GM15510 (cell line): Measurements from ENCODE around the gene KCNH3.

Experiments used
- POLR2A ChIP-seq: IDR thresholded peaks from 3 replicates; pipeline ENCODE4 v1.6.1; 2011; ENCODE audit warnings: borderline replicate concordance; ENCODE audit not compliant: insufficient read length; ENCODE audit errors: extremely low read depth

Gene KCNH3

DNA sequence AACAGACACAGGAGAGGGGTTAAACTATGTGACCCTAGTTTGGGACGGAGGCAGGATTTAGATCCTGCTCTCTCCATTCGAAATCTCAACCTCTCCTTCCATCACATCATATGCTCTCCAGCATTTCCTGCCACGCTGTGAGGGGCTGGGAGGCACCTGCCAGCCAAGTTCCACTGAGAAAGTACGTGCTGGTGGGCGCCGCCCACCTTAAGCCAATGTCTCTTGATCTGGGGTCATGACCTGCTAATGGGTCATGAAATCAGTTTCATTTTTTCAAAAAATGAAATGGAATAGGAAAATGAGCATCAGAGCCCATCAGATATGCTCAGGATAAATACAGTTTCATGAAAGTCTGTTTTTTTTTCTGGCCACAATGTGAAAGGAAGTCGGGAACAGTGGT, 21.9 kb downstream of the KCNH3 start:
- TF ChIP-seq POLR2A = no peak

DNA sequence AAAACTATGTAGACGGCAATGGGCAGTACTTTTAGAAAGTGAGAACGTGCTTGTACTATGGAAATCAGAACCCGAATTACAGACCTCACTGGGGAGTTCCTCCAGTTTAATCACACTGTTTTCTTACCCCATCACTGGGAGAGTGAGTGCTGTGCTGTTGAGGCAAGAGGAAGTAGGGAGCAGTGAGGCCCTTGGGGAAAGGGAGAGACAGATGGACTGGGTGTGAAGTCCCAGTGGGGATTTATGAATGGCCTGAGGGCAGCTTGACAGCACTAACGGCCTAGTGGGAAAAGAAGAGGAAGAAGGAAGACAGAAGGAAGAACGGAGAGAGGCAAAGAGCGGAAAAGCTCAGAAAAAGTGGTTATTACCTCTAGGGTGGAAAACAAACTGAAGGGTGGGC, 23.4 kb downstream of the KCNH3 start:
- TF ChIP-seq POLR2A = no peak

DNA sequence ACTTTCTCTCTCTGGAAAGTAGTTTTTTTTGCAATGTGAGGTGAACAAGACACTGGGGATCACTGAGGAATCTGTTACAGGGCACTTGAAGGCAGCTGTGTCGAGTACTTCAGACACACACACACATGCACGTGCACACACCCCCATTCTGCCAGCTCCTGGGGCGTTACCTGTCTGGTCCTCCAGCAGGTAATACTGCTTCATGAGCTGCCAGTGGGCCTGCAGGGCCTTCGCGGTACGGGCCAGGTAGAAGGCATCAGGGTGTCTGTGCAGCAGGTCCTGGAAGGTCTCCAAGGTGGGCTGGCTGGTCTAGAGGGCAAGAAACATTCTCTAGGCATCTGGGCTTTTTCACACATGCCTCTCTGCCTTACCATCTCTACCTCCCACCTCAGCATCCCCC, 24.0 kb downstream of the KCNH3 start:
- TF ChIP-seq POLR2A = no peak

DNA sequence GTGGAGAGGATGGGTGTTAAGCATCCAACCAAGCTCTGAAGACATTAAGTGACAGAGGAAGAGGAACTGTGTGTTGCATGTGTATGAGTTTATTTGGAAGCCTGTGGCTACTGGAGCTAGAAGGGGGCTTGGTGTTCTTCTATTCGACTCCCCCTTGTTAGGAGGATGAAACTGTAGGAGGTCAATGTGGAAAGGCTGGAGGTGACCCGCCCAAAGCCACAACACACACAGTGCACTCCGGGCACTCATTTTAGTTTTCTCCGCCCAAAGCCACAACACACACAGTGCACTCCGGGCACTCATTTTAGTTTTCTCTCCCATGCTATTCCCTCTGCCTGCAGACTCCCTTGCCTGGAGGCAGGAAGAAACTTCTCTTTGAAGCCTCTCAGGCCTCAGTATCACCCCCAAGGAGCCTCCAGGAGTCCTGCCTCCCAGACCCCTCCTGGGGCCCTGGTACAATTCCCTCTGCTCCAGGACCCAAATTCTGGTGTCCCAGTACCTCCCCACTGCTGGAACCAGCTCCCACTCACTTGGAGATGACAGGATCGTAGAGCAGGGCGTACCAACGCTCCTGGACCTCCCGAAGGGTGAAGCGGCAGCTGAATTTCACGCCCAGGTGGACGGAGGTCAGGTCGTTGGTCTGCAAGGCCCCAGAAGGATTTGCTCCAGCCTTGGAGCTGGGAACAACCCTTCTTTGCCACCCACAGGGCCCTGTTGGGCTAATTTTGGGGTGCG, 25.3 kb downstream of the KCNH3 start:
- no peak for TF ChIP-seq POLR2A

DNA sequence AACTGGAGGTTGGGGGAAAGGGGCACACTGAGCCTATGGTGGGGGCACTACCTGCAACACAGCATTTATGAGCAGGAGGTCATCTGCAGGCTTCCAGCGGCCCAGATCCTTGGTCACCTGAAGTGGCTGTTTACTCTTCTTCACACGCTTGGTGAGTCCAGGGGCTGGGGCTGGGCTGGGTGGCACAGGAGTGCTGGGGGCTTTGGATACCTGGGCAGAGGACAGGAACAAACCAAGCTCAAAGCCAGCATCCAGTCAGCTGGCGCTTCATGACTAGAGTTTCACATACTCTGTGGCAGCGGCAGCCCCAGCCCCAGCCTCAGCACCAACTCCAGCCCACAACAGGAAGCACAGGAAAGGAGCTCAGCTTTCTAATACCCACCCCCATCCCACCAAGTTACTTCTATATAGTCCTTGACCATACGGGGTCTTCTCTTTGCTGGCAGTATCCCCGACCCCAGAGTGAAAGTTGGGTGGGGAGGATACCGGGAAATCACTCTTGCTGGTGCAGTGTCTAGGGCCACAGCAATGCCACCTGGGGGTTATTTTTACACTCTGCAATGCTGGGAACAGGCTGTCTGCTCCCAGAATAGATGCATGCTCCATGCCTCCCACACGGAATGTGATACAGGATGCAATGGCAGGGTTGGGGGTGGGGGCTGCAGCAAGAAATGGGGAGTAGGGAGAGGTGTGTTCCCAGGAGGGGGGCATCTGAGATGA, 26.0 kb downstream of the KCNH3 start:
- no peak for TF ChIP-seq POLR2A

DNA sequence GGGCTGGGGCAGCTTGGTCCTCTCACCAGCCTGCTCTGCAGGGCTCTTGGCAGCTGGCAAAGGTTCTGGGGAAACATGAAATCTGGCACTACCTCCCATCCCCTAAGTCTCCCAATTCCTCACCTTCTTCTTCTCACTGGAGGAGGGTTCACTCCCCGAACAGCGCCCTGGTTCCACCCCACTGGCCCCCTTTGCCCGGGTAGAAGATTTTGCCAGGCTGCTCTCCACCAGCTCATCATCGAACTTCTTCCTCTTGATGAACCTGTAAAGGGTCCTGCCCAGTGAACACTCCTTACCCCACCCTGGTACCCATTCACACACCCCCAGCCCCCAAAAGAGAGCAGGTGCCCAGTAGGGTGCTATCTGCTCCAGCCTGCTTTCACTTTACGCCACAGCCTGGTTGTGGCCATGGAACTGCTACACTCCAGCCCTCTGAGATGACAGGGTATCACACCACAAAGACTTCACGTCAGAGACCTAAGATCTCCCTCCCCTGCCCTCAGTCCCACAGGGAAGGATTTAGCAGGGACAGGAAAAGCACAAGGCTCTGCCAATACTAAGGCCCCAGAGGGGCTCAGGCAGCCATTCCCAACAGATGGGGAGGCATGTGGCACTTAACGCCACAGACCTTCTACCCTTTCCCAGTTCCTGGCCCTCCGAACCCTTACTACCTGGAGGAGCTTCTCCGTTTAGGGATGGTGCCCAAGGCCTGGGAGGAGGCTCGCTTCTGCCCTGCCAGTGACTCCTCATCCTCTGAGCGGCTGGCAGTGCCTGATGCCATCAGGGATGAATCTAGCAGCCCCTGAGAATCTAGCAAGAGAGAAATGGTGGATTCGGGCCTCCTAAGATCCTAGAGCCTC, 26.8 kb downstream of the KCNH3 start:
- no peak for TF ChIP-seq POLR2A

DNA sequence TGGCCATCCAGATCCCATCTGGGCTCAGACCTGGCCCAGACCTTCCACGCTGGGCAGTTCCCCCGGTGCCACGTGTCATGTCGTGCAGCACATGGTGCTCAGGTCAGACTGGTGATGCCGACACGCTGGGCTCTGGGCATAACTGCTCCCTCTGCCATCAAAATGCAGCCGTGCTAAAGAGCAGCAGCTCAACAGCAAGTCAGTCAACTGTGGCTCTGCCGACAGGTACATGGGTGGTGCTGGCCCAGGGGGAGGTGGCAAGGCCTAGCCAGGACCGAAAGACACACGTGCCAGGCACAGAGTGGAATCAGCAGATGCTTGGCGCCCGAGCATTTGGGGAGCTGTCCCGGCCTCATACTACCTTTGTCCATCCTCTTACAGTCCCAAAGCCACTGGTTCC, 27.5 kb downstream of the KCNH3 start:
- no peak for TF ChIP-seq POLR2A

DNA sequence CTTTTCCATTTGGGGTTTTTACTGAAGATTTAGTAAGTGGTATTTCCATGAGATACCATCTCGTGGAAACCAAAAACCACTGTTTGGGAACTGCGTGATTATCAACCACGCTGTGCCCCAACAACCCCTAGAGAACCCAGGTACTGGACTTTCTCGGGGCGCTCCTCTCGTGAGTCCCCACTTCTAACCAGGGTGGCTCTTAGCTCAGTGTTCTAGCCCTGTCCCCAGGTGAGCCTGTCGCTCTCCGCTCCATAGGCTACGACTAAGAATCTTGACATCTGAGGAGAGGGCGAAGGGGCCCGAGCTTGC, 28.4 kb downstream of the KCNH3 start:
- TF ChIP-seq POLR2A = no peak

DNA sequence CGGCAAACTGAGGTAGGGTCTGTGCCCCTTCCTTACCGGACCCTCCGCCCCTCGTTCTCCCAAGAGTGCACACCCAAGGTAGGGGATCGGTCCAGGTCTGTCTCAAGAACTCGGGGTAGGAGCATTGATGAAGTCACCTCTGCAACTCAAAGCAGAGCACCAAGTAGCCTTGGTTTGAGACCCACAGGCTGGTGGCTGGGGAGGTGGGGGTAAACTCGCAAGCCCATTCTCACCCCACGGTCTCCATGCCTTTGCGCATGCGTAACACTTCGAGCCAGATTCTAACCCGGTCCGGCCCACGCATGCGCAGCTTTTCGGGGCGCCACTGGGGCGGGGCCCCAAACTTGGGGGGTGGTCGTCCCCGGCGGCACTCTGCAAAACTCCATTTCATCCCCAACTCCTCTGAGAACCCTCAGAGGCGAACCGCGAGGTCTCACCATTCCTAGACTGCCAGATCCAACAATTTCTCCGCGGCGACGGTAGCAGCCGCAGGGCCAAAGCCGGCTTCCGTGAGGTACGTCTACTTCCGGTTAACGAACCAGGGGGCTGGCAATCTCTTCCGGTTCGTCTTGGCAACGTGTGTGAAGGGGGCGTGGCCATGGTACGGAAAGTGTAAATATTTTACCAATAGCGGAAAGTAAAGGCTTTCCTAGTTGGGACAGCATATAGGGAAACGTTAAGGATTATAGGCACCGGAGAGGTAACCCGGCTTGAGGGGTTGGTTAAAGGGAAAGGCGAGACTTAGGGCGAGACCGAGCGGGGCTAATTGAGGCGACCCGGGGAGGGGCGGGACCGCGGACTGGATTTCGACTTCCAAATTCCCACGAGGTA, 29.0 kb downstream of the KCNH3 start, which contains the start of gene MCRS1:
Gene MCRS1 (minus strand): TSS at position 532 of the 831 bp plus-strand sequence. CDS start 1,411 bp downstream, outside the sequence.
- TF ChIP-seq POLR2A = peak; percentile 93

DNA sequence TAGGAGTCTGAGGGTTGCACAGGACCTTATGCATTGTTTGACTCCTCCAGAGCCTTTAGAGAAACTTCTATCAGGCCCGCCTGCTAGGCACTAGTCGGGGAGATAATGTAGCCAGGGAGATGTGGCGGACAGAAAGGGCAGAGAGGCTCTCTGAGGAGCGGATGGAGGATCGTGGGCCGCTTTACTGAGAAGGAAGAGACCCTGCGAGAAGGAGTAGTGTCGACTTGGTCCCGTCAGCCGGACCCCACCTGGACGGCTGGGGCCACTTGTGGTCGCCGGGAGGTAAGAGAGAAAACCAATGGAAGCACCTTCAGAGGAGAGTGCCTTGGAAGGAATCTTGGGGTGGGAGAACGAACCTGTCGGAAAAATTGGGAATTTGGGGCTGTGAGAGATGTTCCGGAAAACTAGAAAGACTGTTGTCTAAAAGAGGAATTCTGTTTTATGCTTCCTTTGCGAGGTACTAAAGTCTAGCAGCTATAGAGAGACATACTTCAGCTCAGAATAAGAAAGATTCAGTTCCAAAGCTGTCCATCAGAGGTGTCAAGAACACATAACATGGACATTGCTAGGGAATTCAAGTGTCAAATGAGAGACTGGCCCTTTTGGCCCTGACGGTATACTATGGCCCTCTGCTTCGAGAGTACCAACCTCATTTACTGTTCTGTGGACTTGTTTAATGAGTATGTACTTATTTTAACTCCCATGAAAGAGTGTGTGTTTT, 29.8 kb downstream of the KCNH3 start:
- no peak for TF ChIP-seq POLR2A

DNA sequence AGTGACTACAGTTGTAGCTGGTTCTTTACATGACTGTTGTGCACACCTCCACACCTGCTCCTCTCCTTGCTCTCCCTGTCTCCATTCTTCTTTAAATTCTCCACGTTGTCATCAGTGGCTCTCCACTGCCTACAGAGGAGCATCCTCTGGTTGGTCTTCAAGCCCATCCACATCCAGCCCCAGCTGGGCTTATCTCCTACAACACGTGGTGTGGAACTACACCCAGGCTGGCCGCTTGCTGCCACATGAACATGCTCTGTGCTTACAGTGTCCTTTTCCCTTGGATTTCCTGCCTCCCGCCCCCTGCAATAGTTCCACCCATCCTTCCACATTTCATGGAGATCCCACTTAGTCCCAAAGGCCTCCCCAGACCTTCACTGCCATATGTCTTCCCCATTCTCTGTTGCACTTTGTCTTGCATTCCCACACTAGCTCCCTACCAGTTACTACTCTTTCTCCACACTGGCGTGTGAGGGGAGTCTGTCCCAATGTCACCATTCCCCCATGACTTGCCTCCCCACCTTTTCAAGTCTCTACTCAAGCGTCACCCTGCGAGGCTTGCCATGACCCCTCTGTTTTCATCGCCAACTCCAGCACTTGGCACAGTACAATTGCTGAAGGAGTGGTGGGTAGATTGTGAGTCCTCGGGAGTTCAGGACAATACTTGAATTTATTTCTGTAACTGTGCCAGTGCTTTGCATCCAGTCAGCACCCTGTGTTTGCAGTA, 38.9 kb downstream of the KCNH3 start:
- no peak for TF ChIP-seq POLR2A

DNA sequence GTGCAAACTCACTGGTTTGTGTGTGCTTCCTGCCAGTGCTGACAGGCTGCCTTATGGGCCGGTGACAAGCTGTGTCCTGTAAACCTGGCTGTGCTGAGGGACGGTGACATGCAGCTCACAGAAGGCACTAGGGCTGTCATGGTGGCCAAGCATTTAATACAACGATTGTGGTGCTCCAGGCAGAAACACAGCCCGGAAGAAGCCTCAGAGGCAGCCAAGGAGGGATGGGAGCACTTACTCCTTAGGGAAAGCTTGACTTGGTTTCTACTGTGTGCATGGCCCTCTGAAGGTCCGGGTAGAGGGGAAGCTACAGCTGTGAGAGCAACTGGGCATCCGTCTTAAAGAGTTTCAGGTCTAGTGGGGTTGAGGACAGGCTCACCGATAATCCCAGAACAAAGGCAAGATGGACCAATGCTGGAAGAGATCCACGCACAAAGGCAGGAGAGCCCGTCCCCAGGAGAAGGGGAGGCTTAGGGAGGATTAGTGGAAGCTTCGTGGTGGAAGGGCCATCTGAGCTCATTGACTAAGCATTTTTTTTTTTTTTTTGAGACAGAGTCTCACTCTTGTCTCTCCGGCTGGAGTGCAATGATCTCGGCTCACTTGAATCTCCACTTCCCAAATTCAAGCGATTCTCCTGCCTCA, 39.8 kb downstream of the KCNH3 start:
- no peak for TF ChIP-seq POLR2A
